ENCODE results near the gene MCTS1. TPM values are rescaled to one million over a fixed set of nuclear protein-coding genes. Genes with fewer than 3 reads are reported as not detected.
A peak's percentile ranks its signal among the peaks of the same experiment; 100 is the strongest.
"Not testable (repeated sequence)": the region's sequence is repeated elsewhere in the genome, so short reads cannot be mapped to it uniquely, and the experiment has no call there.

Gene MCTS1
- total RNA-seq, 1 donor from 2014 or later, result 18.0 TPM

DNA sequence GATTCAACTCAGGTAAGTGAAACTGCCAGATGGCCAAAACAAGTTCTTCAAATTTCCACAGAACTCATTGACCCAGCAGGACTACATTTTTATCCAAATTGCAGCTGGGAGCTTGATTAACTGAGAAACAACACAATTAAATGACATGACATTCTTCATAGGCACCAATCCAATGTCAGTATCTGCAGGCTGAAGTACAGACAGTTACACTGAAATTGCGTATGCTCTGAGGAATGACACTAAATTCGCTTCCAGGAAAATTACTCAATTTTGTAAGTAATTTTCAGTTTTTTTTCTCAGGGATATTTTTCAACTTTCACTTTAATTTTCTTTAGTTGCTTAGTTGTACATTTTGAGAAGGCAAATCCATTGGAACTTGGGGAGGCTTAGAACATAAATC is 21.5 kb downstream of the MCTS1 start:
- no peak for DNase-seq (ENCODE audit: low spot score)
- ATAC-seq, result no peak

DNA sequence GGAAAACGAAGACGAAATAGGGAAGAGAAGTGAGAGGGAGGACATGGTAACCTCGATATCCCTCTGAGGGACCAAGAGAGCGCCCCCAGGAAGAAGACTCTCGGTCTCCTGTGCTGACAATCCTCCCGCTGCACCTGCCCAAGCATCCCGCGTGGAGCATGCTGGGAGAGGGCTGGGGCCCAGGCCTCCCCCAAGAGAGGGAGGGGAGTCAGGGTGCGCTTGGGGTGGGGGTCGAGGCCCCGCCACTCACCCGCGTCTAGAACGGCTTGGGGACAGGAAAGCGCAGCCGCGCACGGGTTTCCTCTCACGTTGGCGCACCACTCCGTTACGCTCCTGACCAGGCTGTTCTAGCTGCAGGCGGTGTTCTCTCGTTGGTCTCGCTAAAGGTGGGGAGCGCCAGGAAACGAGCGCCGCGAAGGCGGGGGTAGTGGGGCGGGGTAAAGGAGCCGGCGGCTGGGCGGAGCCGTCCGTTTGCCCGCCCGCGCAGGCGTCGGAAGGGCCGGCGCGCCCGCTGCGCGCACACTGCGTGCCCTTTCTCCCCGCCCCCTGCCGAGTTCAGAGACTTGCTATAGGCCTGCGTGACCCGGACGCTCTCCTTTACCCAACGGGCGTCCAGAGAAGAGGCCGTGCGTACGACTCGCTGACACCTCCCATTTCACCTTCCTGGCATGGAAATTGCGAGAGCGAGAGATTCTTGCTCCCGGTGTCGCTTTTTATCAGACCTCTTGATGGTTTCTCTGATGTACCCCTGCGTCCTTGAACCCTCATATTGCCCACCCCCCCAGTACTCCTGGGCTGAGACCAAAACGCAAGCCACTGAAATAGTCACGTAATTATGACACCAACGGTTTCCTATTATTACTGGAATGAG is 26.0 kb downstream of the MCTS1 start, which contains the start of gene C1GALT1C1:
TSS of gene C1GALT1C1 (minus strand) at position 388 of the 871 bp plus-strand sequence. CDS start 2,888 bp downstream, outside the sequence.
- ATAC-seq, result peak; percentile 95
- peak; percentile 94 for DNase-seq (ENCODE audit: low spot score)

DNA sequence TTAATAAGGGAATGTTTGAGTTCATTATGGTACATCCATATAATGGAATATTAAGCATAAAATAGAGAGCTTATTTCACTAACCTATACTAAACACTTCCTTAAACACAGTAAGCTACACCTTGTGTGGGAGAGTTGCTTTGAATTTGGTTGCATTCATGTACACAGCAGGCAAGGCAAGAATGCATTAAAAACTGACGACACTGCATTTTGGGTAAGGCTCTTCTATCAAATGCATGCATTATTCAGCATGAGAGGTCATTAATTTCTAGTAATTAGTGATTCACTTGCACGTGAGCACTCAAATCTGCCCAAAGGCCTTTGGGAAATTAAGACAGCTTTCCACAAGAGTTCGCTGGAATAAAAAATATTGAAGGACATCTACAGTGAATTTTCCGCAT is 34.7 kb downstream of the MCTS1 start:
- ATAC-seq, result no peak
- DNase-seq (ENCODE audit: low spot score), result no peak

DNA sequence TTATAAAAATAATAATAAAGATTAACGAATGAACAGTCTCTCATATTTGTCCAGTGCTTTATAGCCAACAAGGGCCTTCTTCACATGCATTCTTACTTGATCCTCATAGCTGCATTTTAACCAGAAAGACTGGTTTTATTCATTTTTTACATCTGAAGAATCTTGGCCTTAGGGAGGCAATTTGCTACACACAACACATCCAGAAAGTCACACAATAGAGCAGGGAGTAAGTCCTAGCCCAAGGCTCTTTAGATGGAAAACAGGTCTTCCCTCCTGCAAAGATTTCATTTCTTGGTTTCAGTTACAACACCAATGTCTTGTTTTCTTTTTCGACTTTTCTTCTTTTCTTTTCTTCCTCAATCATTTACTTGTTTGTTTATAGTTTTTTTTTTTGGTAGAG is 39.0 kb downstream of the MCTS1 start:
- DNase-seq (ENCODE audit: low spot score) (no peak), ATAC-seq (no peak)

DNA sequence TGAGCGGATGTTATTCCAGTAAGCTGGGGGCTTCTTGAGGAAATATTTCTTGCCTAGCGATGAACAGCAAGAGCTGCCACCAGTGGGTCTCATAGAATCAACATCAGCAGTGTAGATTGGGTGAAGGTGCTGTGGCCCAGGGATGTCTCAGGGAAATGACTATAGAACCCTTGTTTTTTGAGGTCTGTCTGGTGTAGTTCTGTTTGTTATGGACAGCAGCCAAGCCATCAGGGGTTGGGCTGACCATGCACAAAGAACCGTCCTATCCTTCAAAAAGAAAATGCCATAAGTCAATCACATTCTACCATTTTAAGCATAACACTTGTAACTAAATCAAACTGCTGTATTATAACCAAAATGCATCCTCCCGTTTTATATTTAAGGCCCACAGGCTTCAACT is 43.2 kb downstream of the MCTS1 start:
- no peak for ATAC-seq
- DNase-seq (ENCODE audit: low spot score), result no peak

DNA sequence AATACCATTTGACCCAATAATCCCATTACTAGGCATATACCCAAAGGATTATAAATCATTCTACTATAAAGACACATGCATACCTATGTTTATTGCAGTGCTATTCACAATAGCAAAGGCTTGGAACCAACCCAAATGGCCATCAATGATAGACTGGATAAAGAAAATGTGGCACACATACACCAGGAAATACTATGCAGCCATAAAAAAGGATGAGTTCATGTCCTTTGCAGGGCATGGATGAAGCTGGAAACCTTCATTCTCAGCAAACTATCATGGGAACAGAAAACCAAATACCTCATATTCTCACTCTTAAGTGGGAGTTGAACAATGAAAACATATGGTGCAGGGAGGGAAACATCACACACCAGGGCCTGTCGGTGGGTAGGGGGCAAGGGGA is 48.4 kb downstream of the MCTS1 start:
- DNase-seq (ENCODE audit: low spot score); ATAC-seq: not testable (repeated sequence)

DNA sequence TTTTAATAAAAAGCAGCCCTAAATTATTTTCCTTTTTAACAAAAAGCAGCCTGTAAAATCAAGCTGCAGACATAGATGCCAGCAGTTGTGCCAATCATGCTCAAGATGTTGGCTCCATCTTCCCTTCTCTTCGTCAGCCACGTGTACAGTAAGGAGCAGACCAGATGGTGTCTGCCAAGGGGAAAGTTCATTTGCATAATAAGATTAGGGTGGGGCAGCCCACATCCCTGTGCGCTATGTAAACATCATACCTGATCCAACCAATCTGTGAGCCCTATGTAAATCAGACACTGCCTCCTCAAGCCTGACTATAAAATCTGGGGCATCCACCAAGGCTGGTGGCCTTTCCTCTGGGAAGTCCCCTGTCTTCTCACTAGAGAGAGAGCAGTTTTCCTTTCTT is 49.1 kb downstream of the MCTS1 start:
- ATAC-seq, result no peak
- DNase-seq (ENCODE audit: low spot score), result no peak

DNA sequence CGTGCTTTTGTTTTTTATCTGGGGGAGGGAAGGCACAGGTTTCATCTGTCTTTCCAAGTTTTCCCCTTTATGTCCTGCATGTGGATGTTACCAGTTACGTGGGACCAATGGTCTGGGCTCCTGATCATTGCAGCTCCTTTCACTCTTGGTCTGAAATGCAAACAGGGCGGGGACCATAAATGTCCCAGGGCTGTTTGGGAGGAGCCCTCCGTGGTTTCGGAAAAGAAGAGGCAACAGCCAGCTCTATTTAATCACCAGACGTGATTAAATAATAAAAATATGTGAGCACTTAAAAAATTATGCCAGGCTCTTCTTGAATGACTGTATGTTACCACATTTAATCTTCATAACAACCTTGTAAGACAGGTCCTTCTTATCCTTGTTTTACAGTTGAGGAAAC is 56.7 kb downstream of the MCTS1 start:
- no peak for DNase-seq (ENCODE audit: low spot score)
- ATAC-seq, result no peak

Other genes with a start within 250 kb of the MCTS1 start
- gene ATP1B4, start 242.0 kb upstream of the MCTS1 start, total RNA-seq, result not detected
- 78.7 TPM for gene LAMP2, start 134.8 kb upstream of the MCTS1 start, total RNA-seq
- 11.3 TPM for gene CUL4B, start 43.1 kb upstream of the MCTS1 start, total RNA-seq
- 12.5 TPM for gene C1GALT1C1, start 26.0 kb downstream of the MCTS1 start, total RNA-seq

Measured in left lobe of liver (tissue), 2 donors.